NCI-H1694 (cell line): ENCODE data around the gene ABCC4.

ENCODE experiments used
- DNase-seq: peaks from one replicate; lab custom pipeline; 2025; lab: John Stamatoyannopoulos, UW

The ABCC4 gene

DNA sequence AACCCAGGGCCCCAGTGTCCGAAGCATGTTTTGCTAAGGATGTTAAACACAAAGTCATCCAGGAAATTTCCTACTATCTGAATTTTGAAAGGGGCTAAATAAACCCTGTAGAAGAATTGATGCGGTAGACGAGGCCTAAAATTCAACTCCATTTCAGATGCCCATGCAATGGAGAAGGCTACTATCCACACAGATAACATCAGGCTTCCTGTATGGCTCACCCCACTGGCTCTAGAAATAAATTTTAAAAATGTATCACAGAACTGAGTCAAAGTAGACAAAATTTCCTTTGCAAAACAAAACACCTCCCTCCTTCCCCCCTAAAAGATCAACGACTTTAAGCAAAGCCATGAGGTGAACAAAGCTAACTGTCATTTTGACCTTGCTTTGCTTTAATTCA, 188.4 kb downstream of the ABCC4 start:
- DNase-seq: no peak

- DNase-seq: no peak
These were observed 189.6 kb downstream of the ABCC4 start for GRCh38 chr13:95111608-95112007.

DNA sequence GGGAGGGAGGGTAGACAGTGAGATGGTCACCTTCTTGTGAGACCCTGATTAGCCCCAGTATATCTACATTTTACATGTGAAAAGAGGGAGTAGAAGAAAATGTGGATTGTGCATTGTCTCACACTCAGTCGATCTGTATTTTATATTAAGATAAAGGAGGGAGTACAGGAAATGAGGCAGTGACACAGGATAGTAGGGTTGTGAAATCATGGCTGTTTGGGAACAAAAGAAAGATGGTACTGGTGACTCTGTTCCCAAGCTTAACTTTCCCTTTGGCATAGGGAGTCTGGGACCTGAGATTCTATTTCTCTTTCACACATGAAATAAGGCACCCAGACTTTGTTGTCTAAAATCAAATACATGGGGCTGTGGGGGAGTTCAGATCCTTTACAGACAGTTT, 194.7 kb downstream of the ABCC4 start:
- no peak for DNase-seq

GRCh38 chr13:95100525-95101433, 200.5 kb downstream of the ABCC4 start:
- no peak for DNase-seq

DNA sequence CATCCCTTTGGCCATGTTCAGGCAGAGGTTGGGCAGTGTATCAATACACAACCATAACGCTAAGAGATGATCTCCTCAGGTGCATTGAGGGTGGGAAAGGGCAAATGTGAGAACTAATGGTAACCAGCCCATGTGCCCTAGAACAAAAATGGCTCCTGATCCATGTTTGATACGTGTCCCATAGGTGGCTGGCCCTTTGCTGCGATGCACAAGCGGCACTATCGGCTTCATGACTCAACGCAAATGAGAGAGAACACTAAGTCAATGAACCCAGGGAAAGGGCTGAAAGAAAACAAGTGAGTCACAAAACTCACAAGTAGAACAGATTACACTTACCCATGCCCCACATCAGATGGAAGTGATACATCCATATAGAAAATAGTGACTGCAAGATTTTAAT, 201.7 kb downstream of the ABCC4 start:
- DNase-seq: no peak

DNA sequence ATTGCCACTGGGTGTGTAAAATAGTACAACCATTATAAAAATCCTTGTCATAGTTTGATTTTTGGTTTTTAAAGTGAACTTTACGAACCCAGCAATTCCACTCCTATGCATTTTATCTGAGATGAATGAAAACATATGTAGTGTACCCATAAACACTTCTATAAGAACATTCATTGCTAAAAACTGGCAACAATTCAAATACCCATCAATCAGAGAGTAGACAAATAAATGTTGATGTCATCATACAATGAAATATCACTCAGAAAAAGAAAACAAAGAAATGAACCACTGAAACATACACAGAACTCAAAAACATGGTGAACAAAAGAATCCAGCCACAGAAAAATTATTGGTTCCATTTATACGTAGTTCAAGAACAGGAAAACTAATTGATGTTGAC, 202.3 kb downstream of the ABCC4 start:
- DNase-seq: no peak

GRCh38 chr13:95091755-95092154, 209.5 kb downstream of the ABCC4 start:
- DNase-seq: no peak

- no peak for DNase-seq
These were observed 213.4 kb downstream of the ABCC4 start for GRCh38 chr13:95087746-95088305.

- no peak for DNase-seq
These were observed 214.5 kb downstream of the ABCC4 start for GRCh38 chr13:95086761-95087160.

- no peak for DNase-seq
These were observed 217.5 kb downstream of the ABCC4 start for GRCh38 chr13:95083758-95084157.

DNA sequence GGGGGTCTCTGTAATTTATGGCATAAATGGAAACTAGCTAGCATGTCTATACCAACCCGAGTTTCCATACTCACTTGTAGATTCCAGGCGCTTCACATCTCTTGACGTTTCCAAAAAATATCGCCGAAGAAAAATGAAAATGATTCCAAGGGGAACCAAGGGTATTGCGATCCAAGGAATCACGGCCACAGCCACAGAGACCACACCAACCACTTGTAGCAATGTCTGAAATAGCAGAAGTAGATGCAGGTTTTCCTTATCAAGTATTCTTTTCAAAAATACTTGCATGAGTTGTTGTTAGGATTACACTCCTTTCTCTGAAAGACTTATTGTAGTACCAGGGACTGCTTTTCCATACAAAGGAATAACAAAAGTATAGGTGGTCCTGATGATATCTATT, 218.2 kb downstream of the ABCC4 start:
- no peak for DNase-seq

- no peak for DNase-seq
These were observed 225.7 kb downstream of the ABCC4 start for GRCh38 chr13:95075506-95075905.

DNA sequence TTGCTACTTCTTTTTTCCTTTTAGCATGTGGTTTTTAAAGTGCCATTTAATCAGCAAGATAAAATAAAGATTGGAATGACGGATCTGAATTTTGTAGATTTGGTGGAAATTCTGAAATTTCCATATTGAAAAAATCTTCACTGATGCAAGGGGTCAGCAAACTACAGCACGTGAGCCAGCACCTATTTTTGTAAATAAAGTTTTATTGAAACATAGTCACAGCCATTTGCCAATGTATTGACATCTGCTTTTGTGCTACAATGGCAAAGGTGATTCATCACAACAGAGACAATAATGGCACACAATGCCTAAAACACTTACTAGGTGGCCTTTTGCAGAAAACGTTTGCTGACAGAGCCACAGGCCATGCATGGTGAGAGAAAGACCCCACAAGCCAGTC, 226.4 kb downstream of the ABCC4 start:
- DNase-seq: no peak

DNA sequence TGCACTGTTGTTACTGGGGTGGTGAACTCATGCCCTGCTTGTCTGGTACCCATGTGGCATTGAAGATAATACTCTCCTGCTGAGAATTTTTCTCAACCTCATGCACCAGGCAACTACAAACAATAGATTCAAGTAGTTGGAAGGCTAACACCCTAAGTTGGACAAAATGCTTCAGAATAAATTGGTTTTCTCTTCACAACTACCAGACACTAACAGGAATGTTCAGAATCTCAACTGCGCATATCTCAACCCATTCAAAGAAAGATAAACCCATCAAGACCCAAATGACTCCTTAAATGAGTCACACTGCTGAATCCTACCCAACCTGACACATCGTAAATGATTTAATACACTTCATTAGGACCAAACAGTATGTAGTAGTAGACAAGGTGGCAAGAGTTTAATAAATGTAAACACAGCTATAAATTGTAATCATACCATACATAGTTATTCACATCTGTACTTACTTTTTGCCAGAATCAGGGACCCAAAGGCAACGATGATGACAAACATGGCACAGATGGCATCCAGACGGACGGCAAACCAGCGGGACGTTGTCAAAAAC, 227.4 kb downstream of the ABCC4 start:
- DNase-seq: no peak

- no peak for DNase-seq
These were observed 233.9 kb downstream of the ABCC4 start for GRCh38 chr13:95067303-95067702.

GRCh38 chr13:95060014-95060519, 241.2 kb downstream of the ABCC4 start:
- no peak for DNase-seq

GRCh38 chr13:95059306-95059705, 241.9 kb downstream of the ABCC4 start:
- DNase-seq: no peak

GRCh38 chr13:95058680-95059079, 242.6 kb downstream of the ABCC4 start:
- DNase-seq: no peak

DNA sequence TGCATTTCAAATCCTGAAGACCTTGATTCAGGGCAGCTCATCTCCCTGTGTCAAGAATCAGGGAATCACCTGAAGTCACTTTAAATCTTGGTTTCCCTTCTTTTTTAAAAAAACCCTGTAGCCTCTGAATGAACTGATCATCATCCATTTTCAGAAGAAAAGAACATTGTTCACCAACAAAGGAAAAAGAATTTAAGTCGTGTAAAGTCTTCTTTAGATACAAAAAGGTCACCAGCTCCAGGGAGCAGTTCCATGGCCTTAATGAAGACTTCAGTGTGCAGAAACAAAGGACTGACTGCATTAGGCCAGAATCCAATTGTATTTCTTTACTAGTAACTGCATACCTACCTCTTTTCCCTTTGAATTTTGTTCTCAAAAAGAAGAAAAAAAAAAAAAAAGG, 245.0 kb downstream of the ABCC4 start:
- DNase-seq: no peak

DNA sequence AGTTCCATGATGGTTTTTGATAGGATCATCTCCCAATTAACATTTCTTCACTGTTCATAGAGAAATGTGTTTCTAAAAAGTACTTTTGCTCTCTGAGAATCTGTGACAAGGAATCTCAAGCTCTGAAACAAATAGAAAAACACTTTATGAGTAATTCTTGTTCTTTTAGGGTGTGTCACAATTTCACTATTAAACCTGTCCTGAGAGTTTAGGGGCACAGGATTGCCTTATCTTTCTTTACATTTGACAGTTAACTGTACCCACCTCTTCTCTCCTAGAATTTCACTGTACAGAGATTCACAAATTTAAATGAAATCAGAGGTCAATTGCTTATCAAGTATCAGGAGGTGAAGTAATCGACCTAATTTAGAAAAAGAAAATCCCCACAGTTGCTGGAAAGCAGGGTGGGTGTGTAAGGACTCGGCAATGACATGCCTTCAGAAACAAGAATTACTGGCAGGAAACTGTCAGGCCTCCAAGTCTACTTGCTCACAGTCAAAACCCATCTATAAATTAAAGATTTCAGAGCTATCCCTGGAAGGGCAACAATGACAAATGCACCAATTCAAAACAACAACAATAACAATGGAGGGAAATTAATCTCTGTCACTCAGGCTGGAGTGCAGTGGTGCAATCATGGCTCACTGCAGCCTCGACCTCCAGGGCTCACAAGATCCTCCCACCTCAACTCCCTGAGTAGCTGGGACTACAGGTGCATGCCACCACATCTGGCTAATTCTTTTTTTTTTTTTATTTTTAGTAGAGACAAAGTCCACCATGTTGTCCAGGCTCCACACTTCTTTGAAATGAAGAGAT, 250.2 kb downstream of the ABCC4 start:
- no peak for DNase-seq

DNA sequence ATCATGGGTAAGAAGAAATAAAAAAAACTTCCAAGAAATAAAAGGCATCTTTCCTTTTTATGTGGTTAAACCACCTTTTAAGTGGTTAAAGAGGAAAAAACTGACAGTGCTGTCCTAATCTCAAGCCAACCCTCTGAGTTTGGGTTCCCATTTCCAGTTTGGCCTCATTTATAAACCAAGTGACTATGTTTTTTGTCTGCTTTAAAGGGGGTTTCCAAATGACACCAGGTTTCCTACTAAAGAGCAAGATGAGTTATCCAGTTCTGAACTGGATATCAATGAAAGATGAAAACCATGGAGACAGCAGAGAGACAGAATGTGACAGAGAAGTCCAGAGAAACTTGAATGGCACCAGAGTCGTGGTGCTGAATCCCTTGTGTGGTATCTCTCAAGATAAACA, 251.5 kb downstream of the ABCC4 start:
- no peak for DNase-seq

GRCh38 chr13:95044452-95045205, 256.6 kb downstream of the ABCC4 start:
- no peak for DNase-seq
